ENCODE measurements around the gene OR5B21. TPM values are rescaled to one million over a fixed set of nuclear protein-coding genes. Genes with fewer than 3 reads are reported as not detected.

OR5B21 gene
- total and polyA plus RNA-seq, 10 of the 15 experiments (the other 5 are each of a cell fraction or from before 2014, with no cell fraction given): 0.22 to 0.41 (median 0.22) TPM; not detected in 7

DNA sequence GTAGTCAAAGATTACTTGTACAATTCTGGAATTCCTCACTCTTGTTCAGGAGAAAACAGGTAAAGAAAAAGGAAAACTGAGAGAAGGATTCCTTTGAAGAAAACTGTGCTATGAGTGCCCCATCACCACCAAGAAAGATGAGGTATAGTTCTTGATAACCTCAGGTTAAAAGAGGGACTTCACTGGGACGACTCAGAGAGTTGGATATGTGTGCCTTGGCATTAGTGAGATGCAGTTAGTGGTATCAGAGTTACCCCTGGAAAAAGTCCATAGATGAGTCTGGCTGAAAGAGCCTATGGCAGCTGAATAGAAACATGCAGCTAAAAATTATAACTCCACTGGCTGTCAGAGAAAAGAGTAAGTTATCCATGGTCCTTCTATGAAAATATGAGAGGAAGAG, 38.9 kb upstream of the OR5B21 start:
- peaks cover 11 to 49% of the 10 kb centered on the region in 2 experiments for H3K36me3 ChIP-seq (ENCODE audit: control insufficient read depth in 2 of 2, insufficient read depth in 2 of 2, low read length in 1 of 2)

More for the DNA sequence above, 38.9 kb upstream of the OR5B21 start:
- no TSS peak for BruUV-seq (replicated peaks)
- no peaks in the 10 kb centered on the region for H3K27me3 ChIP-seq (replicated peaks in 1 of 2; ENCODE audit: control insufficient read depth in 2 of 2, insufficient read depth in 2 of 2, low read length in 1 of 2)
- ChIA-PET CTCF (interaction anchor here (0.8 to 1.4 kb wide), 2 partner anchors 21 to 83 kb away, joined by 3 to 6 read pairs; no protein-coding TSS in a partner anchor), POLR2A (interaction anchor here (1.2 kb wide), 1 partner anchor 45 kb away, joined by 3 read pairs; no protein-coding TSS in a partner anchor), SMC1A (ENCODE audit: uncharacterized antibody, unreplicated experiment) (interaction anchor here (1.2 kb wide), 1 partner anchor 13 kb away, joined by 5 read pairs; no protein-coding TSS in a partner anchor), RAD21 (ENCODE audit: unreplicated experiment) (no interaction called here)
- H2AFZ ChIP-seq (ENCODE audit: control insufficient read depth, low read depth, low read length): no peak overlapping the region
- H3K27ac ChIP-seq (ENCODE audit: control insufficient read depth, insufficient read depth): no peak overlapping the region
- WGBS (ENCODE audit: insufficient coverage, insufficient replicate concordance, low lambda C conversion rate, missing lambda C conversion rate): 91% methylated on average over 1 of the region's 1 CpG
- H3K79me2 ChIP-seq (ENCODE audit: control insufficient read depth, insufficient read depth, low read length): no peaks in the 10 kb centered on the region
- no peaks in the 10 kb centered on the region for H3K4me1 ChIP-seq (ENCODE audit: control insufficient read depth, insufficient read depth, low read length)
- no peak for FAIRE-seq
- ATAC-seq: no peak
- no peak for DNase-seq (ENCODE audit: low read depth, low spot score)
- no peak overlapping the region for H3K4me3 ChIP-seq
- no peak for TF ChIP-seq ZSCAN29 (IDR thresholded peaks at IDR 0.05)
- TF ChIP-seq CEBPB (IDR thresholded peaks at IDR 0.05; ENCODE audit: borderline replicate concordance in 1 of 2, low read depth in 2 of 2, low read length in 2 of 2): no peak
- no peak for TF ChIP-seq CHD1 (IDR thresholded peaks at IDR 0.05; ENCODE audit: low read depth, low read length)
- no peak for TF ChIP-seq MYC (IDR thresholded peaks at IDR 0.05; ENCODE audit: insufficient read depth, insufficient read length, insufficient replicate concordance, low read length, severe bottlenecking)
- TF ChIP-seq PAX5 (IDR thresholded peaks at IDR 0.05; ENCODE audit: borderline replicate concordance, low read depth, low read length): no peak
- TF ChIP-seq NR2F1 (conservative IDR thresholded peaks at IDR 0.05): no peak
- TF ChIP-seq, protein P1, sequence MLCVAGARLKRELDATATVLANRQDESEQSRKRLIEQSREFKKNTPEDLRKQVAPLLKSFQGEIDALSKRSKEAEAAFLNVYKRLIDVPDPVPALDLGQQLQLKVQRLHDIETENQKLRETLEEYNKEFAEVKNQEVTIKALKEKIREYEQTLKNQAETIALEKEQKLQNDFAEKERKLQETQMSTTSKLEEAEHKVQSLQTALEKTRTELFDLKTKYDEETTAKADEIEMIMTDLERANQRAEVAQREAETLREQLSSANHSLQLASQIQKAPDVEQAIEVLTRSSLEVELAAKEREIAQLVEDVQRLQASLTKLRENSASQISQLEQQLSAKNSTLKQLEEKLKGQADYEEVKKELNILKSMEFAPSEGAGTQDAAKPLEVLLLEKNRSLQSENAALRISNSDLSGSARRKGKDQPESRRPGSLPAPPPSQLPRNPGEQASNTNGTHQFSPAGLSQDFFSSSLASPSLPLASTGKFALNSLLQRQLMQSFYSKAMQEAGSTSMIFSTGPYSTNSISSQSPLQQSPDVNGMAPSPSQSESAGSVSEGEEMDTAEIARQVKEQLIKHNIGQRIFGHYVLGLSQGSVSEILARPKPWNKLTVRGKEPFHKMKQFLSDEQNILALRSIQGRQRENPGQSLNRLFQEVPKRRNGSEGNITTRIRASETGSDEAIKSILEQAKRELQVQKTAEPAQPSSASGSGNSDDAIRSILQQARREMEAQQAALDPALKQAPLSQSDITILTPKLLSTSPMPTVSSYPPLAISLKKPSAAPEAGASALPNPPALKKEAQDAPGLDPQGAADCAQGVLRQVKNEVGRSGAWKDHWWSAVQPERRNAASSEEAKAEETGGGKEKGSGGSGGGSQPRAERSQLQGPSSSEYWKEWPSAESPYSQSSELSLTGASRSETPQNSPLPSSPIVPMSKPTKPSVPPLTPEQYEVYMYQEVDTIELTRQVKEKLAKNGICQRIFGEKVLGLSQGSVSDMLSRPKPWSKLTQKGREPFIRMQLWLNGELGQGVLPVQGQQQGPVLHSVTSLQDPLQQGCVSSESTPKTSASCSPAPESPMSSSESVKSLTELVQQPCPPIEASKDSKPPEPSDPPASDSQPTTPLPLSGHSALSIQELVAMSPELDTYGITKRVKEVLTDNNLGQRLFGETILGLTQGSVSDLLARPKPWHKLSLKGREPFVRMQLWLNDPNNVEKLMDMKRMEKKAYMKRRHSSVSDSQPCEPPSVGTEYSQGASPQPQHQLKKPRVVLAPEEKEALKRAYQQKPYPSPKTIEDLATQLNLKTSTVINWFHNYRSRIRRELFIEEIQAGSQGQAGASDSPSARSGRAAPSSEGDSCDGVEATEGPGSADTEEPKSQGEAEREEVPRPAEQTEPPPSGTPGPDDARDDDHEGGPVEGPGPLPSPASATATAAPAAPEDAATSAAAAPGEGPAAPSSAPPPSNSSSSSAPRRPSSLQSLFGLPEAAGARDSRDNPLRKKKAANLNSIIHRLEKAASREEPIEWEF (IDR thresholded peaks at IDR 0.05; ENCODE audit: insufficient replicate concordance, low read depth, low read length): no peak
- no peak for TF ChIP-seq NKRF (conservative IDR thresholded peaks at IDR 0.05)
- no peak overlapping the region for H3K4me2 ChIP-seq (ENCODE audit: control insufficient read depth, insufficient read depth)
- no peaks in the 10 kb centered on the region for H4K20me1 ChIP-seq (ENCODE audit: control insufficient read depth, insufficient read depth)
- in situ Hi-C loops (cut with MboI): no loop called here
- no peak overlapping the region for H3K9ac ChIP-seq (ENCODE audit: control insufficient read depth, insufficient read depth, low read length)
- no peaks in the 10 kb centered on the region for H3K9me3 ChIP-seq (replicated peaks; ENCODE audit: control insufficient read depth, insufficient read depth, low read length)
- intact Hi-C loops (cut with micrococcal nuclease; ENCODE audit: unreplicated experiment): no loop called here
